ENCODE measurements around the gene HES2.

Gene HES2

GRCh38 chr1:6424000-6424565, 4.4 kb upstream of the HES2 start:
- in situ Hi-C loops (cut with MboI; ENCODE audit: low pct_unique_long_range_greater_than_20kb, low sequenced_read_pairs), result no loop called here
- no peak for DNase-seq

- DNase-seq, result peak; percentile 45
- in situ Hi-C loops (cut with MboI; ENCODE audit: low pct_unique_long_range_greater_than_20kb, low sequenced_read_pairs), result no loop called here
Measured at GRCh38 chr1:6423321-6423999, 3.7 kb upstream of the HES2 start.

- no peak for DNase-seq
- in situ Hi-C loops (cut with MboI; ENCODE audit: low pct_unique_long_range_greater_than_20kb, low sequenced_read_pairs), result no loop called here
Measured at GRCh38 chr1:6421266-6421665, 1.5 kb upstream of the HES2 start.

GRCh38 chr1:6420454-6421042, 829 bp upstream of the HES2 start:
- in situ Hi-C loops (cut with MboI; ENCODE audit: low pct_unique_long_range_greater_than_20kb, low sequenced_read_pairs), result no loop called here
- DNase-seq, result no peak

GRCh38 chr1:6419397-6419803, 319 bp downstream of the HES2 start:
- no peak for DNase-seq
- in situ Hi-C loops (cut with MboI; ENCODE audit: low pct_unique_long_range_greater_than_20kb, low sequenced_read_pairs), result no loop called here

- in situ Hi-C loops (cut with MboI; ENCODE audit: low pct_unique_long_range_greater_than_20kb, low sequenced_read_pairs), result no loop called here
- DNase-seq, result no peak
Measured at GRCh38 chr1:6418668-6419396, 887 bp downstream of the HES2 start.

GRCh38 chr1:6417961-6418667, 1.6 kb downstream of the HES2 start:
- in situ Hi-C loops (cut with MboI; ENCODE audit: low pct_unique_long_range_greater_than_20kb, low sequenced_read_pairs), result no loop called here
- DNase-seq, result no peak

- DNase-seq, result no peak
- in situ Hi-C loops (cut with MboI; ENCODE audit: low pct_unique_long_range_greater_than_20kb, low sequenced_read_pairs), result no loop called here
Measured at GRCh38 chr1:6416906-6417305, 2.8 kb downstream of the HES2 start.

- no peak for DNase-seq
- in situ Hi-C loops (cut with MboI; ENCODE audit: low pct_unique_long_range_greater_than_20kb, low sequenced_read_pairs), result no loop called here
Measured at GRCh38 chr1:6416295-6416656, 3.4 kb downstream of the HES2 start.

- DNase-seq, result no peak
- in situ Hi-C loops (cut with MboI; ENCODE audit: low pct_unique_long_range_greater_than_20kb, low sequenced_read_pairs), result no loop called here
Measured at GRCh38 chr1:6414881-6415626, 4.7 kb downstream of the HES2 start.

GRCh38 chr1:6414443-6414844, 5.3 kb downstream of the HES2 start:
- in situ Hi-C loops (cut with MboI; ENCODE audit: low pct_unique_long_range_greater_than_20kb, low sequenced_read_pairs), result no loop called here
- DNase-seq, result peak; percentile 51

GRCh38 chr1:6412896-6413295, 6.8 kb downstream of the HES2 start:
- in situ Hi-C loops (cut with MboI; ENCODE audit: low pct_unique_long_range_greater_than_20kb, low sequenced_read_pairs), result no loop called here
- DNase-seq, result no peak

- in situ Hi-C loops (cut with MboI; ENCODE audit: low pct_unique_long_range_greater_than_20kb, low sequenced_read_pairs), result no loop called here
- no peak for DNase-seq
Measured at GRCh38 chr1:6410248-6410893, 9.3 kb downstream of the HES2 start.

GRCh38 chr1:6409733-6410132, 10.0 kb downstream of the HES2 start:
- DNase-seq, result no peak
- in situ Hi-C loops (cut with MboI; ENCODE audit: low pct_unique_long_range_greater_than_20kb, low sequenced_read_pairs), result loop anchor here (10.0 kb wide), 2 partner anchors 55 to 165 kb away; partner anchors contain the start of gene HES3

GRCh38 chr1:6409053-6409452, 10.7 kb downstream of the HES2 start:
- DNase-seq, result no peak
- in situ Hi-C loops (cut with MboI; ENCODE audit: low pct_unique_long_range_greater_than_20kb, low sequenced_read_pairs), result loop anchor here (10.0 kb wide), 2 partner anchors 54 to 164 kb away; partner anchors contain the start of gene HES3

- no peak for DNase-seq
- in situ Hi-C loops (cut with MboI; ENCODE audit: low pct_unique_long_range_greater_than_20kb, low sequenced_read_pairs), result loop anchor here (10.0 kb wide), 2 partner anchors 53 to 163 kb away; partner anchors contain the start of gene HES3
Measured at GRCh38 chr1:6408023-6408422, 11.7 kb downstream of the HES2 start.

- DNase-seq, result peak; percentile 47
- in situ Hi-C loops (cut with MboI; ENCODE audit: low pct_unique_long_range_greater_than_20kb, low sequenced_read_pairs), result loop anchor here (10.0 kb wide), 2 partner anchors 47 to 157 kb away; partner anchors contain the start of gene HES3
Measured at GRCh38 chr1:6401673-6402072, 18.0 kb downstream of the HES2 start.

- DNase-seq, result no peak
- in situ Hi-C loops (cut with MboI; ENCODE audit: low pct_unique_long_range_greater_than_20kb, low sequenced_read_pairs), result no loop called here
Measured at GRCh38 chr1:6399294-6399693, 20.4 kb downstream of the HES2 start.
